NT2/D1 (cell line): ENCODE results near the gene SPART.

ENCODE experiments used
- SUZ12 ChIP-seq: IDR thresholded peaks from 2 replicates; pipeline ENCODE4 v1.6.1; 2011; ENCODE audit not compliant: insufficient read length, insufficient read depth; ENCODE audit errors: extremely low read depth
- YY1 ChIP-seq: IDR thresholded peaks from 2 replicates; pipeline ENCODE4 v1.6.1; 2011; ENCODE audit not compliant: insufficient read length, insufficient read depth

DNA sequence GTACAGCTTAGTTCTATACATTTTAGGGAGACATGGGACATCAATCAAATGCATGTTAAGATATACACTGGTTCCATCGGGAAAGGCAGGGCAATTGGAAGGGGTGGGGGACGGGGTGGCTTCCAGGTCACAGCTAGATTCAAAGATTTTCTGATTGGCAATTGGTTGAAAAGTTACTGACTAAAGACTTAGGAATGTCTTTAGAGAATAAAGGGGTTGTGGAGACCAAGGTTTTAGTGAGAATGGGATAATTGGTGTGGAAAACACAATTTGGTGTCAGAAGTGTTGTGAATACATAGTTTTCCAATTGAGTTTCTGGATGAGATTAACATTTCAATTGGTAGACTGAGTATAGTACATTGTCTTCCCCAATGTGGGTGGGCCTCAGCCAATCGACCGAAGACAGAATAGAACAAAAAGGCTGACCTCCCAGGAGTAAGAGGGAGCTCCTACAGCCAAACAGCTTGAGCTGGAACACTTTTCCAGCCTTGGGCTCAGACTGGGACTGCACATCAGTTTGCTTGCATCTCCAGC, 47.6 kb downstream of the SPART start:
- no peak for TF ChIP-seq SUZ12
- TF ChIP-seq YY1, result no peak
